GM23338 (cell line): ENCODE data around the gene EIF5A2. TPM values are rescaled to one million over a fixed set of nuclear protein-coding genes. Genes with fewer than 3 reads are reported as not detected.

ENCODE experiments used
- ATAC-seq: fragments of 200-7000 bp; cut with Tn5 transposase; 3 replicates; pipeline ENCODE4 v1.9.1; 2020
- DNase-seq: peaks from one replicate; pipeline ENCODE4 v3.0.0-alpha.2; 2015; ENCODE audit warnings: low spot score
- H2AFZ ChIP-seq: fragments of 200-600 bp; sonication (generic); 2 replicates; pipeline ENCODE4 v1.8.0; 2016; ENCODE audit warnings: antibody characterized with exemption, mild to moderate bottlenecking, moderate library complexity
- H3F3A ChIP-seq: fragments of 200-600 bp; sonication (generic); replicated peaks from 2 replicates; pipeline ENCODE4 v1.8.0; 2017; ENCODE audit warnings: antibody characterized with exemption, mixed run types, low read depth
- H3K27ac ChIP-seq: fragments of 200-600 bp; sonication (generic); 2 replicates; pipeline ENCODE4 v1.6.1; 2016; ENCODE audit warnings: low read depth
- H3K27me3 ChIP-seq: fragments of 200-600 bp; sonication (generic); 2 replicates; pipeline ENCODE4 v1.8.0; 2016; ENCODE audit warnings: mild to moderate bottlenecking, mixed run types, moderate library complexity; ENCODE audit not compliant: insufficient read depth
- H3K36me3 ChIP-seq: fragments of 200-600 bp; sonication (generic); 2 replicates; pipeline ENCODE4 v1.8.0; 2016; ENCODE audit warnings: mild to moderate bottlenecking; ENCODE audit not compliant: insufficient read depth
- H3K4me1 ChIP-seq: fragments of 200-600 bp; sonication (generic); 2 replicates; pipeline ENCODE4 v1.8.0; 2016; ENCODE audit warnings: mild to moderate bottlenecking, moderate library complexity; ENCODE audit not compliant: insufficient read depth
- H3K4me2 ChIP-seq: fragments of 200-600 bp; sonication (generic); 2 replicates; pipeline ENCODE4 v1.7.1; 2017; ENCODE audit warnings: mixed run types
- H3K4me3 ChIP-seq: fragments of 200-600 bp; sonication (generic); 2 replicates; pipeline ENCODE4 v1.6.1; 2016; ENCODE audit warnings: mixed run types
- H3K79me2 ChIP-seq: fragments of 200-600 bp; sonication (generic); replicated peaks from 2 replicates; pipeline ENCODE4 v1.8.0; 2017; ENCODE audit warnings: mild to moderate bottlenecking; ENCODE audit not compliant: insufficient read depth
- H3K9me2 ChIP-seq: fragments of 200-600 bp; sonication (generic); 2 replicates; pipeline ENCODE4 v1.8.0; 2017; ENCODE audit not compliant: insufficient read depth
- H4K20me1 ChIP-seq: fragments of 200-600 bp; sonication (generic); replicated peaks from 2 replicates; pipeline ENCODE4 v1.8.0; 2017; ENCODE audit warnings: mild to moderate bottlenecking; ENCODE audit not compliant: insufficient read depth
- H3K27ac Mint-ChIP-seq: 2 replicates; pipeline ENCODE4 v1.8.0; 2020; ENCODE audit warnings: inconsistent platforms, mild to moderate bottlenecking, moderate library complexity, mixed read lengths
- H3K27me3 Mint-ChIP-seq: 3 replicates; pipeline ENCODE4 v1.8.0; 2022; ENCODE audit warnings: low read depth, mild to moderate bottlenecking, moderate library complexity, mixed read lengths, inconsistent platforms; ENCODE audit not compliant: insufficient read depth, poor library complexity
- H3K36me3 Mint-ChIP-seq: 3 replicates; pipeline ENCODE4 v1.8.0; 2021; ENCODE audit warnings: low read depth, mild to moderate bottlenecking, inconsistent platforms, moderate library complexity, mixed read lengths
- H3K4me1 Mint-ChIP-seq: 3 replicates; pipeline ENCODE4 v1.8.0; 2020; ENCODE audit warnings: mild to moderate bottlenecking, inconsistent platforms, mixed read lengths
- H3K4me3 Mint-ChIP-seq: 3 replicates; pipeline ENCODE4 v1.8.0; 2021; ENCODE audit warnings: moderate library complexity, mild to moderate bottlenecking, inconsistent platforms, mixed read lengths
- H3K9me3 Mint-ChIP-seq: 3 replicates; pipeline ENCODE4 v1.8.0; 2020; ENCODE audit warnings: moderate library complexity, mild to moderate bottlenecking, inconsistent platforms, mixed read lengths
- EZH2phosphoT487 ChIP-seq: fragments of 200-600 bp; sonication (generic); IDR thresholded peaks from one replicate; pipeline ENCODE4 v1.8.1; 2018; ENCODE audit warnings: antibody characterized with exemption; ENCODE audit not compliant: unreplicated experiment
- JUNB ChIP-seq: IDR thresholded peaks from one replicate; pipeline ENCODE4 v1.6.1; 2016; ENCODE audit warnings: antibody characterized with exemption; ENCODE audit not compliant: unreplicated experiment
- POLR2AphosphoS5 ChIP-seq: IDR thresholded peaks from 2 replicates; pipeline ENCODE4 v1.6.1; 2016; ENCODE audit warnings: antibody characterized with exemption, low read depth
- STAT1 ChIP-seq: IDR thresholded peaks from one replicate; pipeline ENCODE4 v1.6.1; 2016; ENCODE audit warnings: antibody characterized with exemption; ENCODE audit not compliant: unreplicated experiment
- polyA plus RNA-seq: library from polyadenylated mRNA; unstranded; fragments of >200 nt; fragmentation: Nextera tagmentation; extraction: Ambion mirVana; gene quantifications from 2 replicates; pipeline ENCODE4 v1.2.1, GENCODE V29; 2016
- total RNA-seq: library from RNA; depleted of rRNA; stranded (reverse); fragments of >200 nt; shearing (Covaris generic); gene quantifications from 2 replicates; pipeline ENCODE4 v1.2.3, GENCODE V29; 2014
- TF ChIP-seq, protein P1 (sequence below): fragments of 250-450 bp; sonication (Bioruptor Pico); IDR thresholded peaks from 2 replicates; pipeline ENCODE4 v1.5.0; 2020; ENCODE audit warnings: mild to moderate bottlenecking, moderate library complexity
- TF ChIP-seq, protein P2 (sequence below), 2 experiments: fragments of 200-600 bp in 1 of 2; sonication (generic) in 1 of 2; conservative IDR thresholded peaks; 2 replicates each; pipeline versions ENCODE4 v1.5.1 to v1.6.1; 2016 to 2017; ENCODE audit warnings: antibody characterized with exemption in 2 of 2, low read depth in 2 of 2, mild to moderate bottlenecking in 2 of 2, moderate library complexity in 1 of 2

Gene EIF5A2
- total and polyA plus RNA-seq, 2 experiments from 2014 or later, result 5.9 to 11.7 TPM

DNA sequence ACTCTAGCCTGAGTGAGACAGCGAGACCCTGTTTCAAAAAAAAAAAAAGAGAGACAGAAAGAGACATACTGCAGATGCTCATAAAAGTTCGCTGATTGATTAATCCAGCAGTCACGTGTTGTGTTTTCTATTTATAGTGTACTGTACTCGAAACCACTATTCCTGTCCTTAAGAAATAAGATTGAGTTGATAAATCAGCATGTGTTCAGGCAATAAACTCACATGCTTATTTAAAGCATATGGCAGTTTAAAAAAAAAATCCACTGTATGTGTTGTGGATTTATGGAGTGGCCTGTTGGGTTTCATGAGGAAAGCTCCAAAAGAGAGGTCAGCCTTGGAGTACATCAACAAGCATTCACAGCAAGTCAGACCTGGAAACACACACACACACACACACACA is 56.1 kb downstream of the EIF5A2 start (continued):
- TF ChIP-seq, protein P1, sequence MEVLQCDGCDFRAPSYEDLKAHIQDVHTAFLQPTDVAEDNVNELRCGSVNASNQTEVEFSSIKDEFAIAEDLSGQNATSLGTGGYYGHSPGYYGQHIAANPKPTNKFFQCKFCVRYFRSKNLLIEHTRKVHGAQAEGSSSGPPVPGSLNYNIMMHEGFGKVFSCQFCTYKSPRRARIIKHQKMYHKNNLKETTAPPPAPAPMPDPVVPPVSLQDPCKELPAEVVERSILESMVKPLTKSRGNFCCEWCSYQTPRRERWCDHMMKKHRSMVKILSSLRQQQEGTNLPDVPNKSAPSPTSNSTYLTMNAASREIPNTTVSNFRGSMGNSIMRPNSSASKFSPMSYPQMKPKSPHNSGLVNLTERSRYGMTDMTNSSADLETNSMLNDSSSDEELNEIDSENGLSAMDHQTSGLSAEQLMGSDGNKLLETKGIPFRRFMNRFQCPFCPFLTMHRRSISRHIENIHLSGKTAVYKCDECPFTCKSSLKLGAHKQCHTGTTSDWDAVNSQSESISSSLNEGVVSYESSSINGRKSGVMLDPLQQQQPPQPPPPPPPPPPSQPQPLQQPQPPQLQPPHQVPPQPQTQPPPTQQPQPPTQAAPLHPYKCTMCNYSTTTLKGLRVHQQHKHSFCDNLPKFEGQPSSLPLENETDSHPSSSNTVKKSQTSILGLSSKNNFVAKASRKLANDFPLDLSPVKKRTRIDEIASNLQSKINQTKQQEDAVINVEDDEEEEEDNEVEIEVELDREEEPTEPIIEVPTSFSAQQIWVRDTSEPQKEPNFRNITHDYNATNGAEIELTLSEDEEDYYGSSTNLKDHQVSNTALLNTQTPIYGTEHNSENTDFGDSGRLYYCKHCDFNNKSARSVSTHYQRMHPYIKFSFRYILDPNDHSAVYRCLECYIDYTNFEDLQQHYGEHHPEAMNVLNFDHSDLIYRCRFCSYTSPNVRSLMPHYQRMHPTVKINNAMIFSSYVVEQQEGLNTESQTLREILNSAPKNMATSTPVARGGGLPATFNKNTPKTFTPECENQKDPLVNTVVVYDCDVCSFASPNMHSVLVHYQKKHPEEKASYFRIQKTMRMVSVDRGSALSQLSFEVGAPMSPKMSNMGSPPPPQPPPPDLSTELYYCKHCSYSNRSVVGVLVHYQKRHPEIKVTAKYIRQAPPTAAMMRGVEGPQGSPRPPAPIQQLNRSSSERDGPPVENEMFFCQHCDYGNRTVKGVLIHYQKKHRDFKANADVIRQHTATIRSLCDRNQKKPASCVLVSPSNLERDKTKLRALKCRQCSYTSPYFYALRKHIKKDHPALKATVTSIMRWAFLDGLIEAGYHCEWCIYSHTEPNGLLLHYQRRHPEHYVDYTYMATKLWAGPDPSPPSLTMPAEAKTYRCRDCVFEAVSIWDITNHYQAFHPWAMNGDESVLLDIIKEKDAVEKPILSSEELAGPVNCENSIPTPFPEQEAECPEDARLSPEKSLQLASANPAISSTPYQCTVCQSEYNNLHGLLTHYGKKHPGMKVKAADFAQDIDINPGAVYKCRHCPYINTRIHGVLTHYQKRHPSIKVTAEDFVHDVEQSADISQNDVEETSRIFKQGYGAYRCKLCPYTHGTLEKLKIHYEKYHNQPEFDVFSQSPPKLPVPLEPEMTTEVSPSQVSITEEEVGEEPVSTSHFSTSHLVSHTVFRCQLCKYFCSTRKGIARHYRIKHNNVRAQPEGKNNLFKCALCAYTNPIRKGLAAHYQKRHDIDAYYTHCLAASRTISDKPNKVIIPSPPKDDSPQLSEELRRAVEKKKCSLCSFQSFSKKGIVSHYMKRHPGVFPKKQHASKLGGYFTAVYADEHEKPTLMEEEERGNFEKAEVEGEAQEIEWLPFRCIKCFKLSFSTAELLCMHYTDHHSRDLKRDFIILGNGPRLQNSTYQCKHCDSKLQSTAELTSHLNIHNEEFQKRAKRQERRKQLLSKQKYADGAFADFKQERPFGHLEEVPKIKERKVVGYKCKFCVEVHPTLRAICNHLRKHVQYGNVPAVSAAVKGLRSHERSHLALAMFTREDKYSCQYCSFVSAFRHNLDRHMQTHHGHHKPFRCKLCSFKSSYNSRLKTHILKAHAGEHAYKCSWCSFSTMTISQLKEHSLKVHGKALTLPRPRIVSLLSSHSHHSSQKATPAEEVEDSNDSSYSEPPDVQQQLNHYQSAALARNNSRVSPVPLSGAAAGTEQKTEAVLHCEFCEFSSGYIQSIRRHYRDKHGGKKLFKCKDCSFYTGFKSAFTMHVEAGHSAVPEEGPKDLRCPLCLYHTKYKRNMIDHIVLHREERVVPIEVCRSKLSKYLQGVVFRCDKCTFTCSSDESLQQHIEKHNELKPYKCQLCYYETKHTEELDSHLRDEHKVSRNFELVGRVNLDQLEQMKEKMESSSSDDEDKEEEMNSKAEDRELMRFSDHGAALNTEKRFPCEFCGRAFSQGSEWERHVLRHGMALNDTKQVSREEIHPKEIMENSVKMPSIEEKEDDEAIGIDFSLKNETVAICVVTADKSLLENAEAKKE (CRISPR knock-in tag), result no peak
- TF ChIP-seq STAT1, result no peak

DNA sequence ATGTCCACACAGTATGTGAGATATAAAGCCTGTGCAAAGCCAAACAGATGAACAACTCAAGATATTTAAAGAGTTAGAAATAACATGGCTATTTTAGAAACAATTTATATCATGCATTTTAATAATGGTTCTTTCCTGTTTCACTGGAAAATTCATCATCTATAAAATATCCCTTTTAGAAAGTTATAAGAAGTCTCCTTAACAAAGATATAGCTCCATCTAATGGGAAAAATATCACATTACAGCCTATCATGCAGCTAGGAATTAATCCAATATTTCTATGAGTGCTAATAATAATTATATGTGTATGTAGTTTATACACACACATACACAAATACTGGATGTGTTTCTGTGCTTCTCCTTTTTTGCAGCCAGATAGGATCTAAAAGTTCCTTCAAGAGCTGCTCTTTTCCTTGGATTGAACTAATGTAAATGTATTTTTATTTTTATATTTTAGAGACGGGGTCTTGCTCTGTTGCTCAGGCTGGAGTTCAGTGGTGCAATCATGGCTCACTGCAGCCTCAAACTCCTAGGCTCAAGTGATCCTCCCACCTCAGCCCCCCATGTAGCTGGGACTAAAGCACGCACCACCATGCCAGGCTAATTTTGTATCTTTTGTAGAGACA is 60.0 kb downstream of the EIF5A2 start:
- no peaks in the 10 kb centered on the region for H3F3A ChIP-seq
- no peak for ATAC-seq
- TF ChIP-seq JUNB (no peak), POLR2AphosphoS5 (no peak), EZH2phosphoT487 (no peak)
- TF ChIP-seq, protein P1 (CRISPR knock-in tag), result no peak
- TF ChIP-seq, protein P2, sequence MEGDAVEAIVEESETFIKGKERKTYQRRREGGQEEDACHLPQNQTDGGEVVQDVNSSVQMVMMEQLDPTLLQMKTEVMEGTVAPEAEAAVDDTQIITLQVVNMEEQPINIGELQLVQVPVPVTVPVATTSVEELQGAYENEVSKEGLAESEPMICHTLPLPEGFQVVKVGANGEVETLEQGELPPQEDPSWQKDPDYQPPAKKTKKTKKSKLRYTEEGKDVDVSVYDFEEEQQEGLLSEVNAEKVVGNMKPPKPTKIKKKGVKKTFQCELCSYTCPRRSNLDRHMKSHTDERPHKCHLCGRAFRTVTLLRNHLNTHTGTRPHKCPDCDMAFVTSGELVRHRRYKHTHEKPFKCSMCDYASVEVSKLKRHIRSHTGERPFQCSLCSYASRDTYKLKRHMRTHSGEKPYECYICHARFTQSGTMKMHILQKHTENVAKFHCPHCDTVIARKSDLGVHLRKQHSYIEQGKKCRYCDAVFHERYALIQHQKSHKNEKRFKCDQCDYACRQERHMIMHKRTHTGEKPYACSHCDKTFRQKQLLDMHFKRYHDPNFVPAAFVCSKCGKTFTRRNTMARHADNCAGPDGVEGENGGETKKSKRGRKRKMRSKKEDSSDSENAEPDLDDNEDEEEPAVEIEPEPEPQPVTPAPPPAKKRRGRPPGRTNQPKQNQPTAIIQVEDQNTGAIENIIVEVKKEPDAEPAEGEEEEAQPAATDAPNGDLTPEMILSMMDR (conservative IDR thresholded peaks at IDR 0.05; ENCODE audit: low read depth in 2 of 2), result peak in 1 of 2 experiments; percentile 66; a peak in 3 of 4 replicates
- H3K79me2 ChIP-seq, result no peaks in the 10 kb centered on the region
- H2AFZ ChIP-seq, result no peak overlapping the region
- H3K27ac Mint-ChIP-seq, result no peak overlapping the region
- H3K4me3 ChIP-seq, result no peak overlapping the region
- no peaks in the 10 kb centered on the region for H3K36me3 Mint-ChIP-seq
- no peaks in the 10 kb centered on the region for H3K9me2 ChIP-seq
- H3K4me1 Mint-ChIP-seq, result no peaks in the 10 kb centered on the region; the same call in 2 of the 3 replicates
- H4K20me1 ChIP-seq, result no peaks in the 10 kb centered on the region
- H3K27ac ChIP-seq, result no peak overlapping the region
- no peaks in the 10 kb centered on the region for H3K36me3 ChIP-seq
- DNase-seq, result no peak
- no peaks in the 10 kb centered on the region for H3K9me3 Mint-ChIP-seq
- no peaks in the 10 kb centered on the region for H3K27me3 Mint-ChIP-seq
- no peaks in the 10 kb centered on the region for H3K27me3 ChIP-seq
- no peak overlapping the region for H3K4me3 Mint-ChIP-seq
- H3K4me2 ChIP-seq, result no peak overlapping the region
- H3K4me1 ChIP-seq, result no peaks in the 10 kb centered on the region
